Measurements from ENCODE around the gene PBX3.

PBX3 gene

GRCh38 chr9:125706651-125707471 is 40.3 kb upstream of the PBX3 start, which contains the start of gene MAPKAP1:
TSS of gene MAPKAP1 (minus strand) at chr9:125707208. CDS start at chr9:125672574, 34,634 bp downstream.
- Histone ChIP-seq H3F3A (ENCODE audit: insufficient read depth) (no peaks in the 10 kb centered on the region), H3K79me2 (ENCODE audit: insufficient read depth, low read length) (peaks cover 50% of the 10 kb centered on the region), H3K9me2 (replicated peaks; ENCODE audit: insufficient read depth, low read length) (no peaks in the 10 kb centered on the region), H3K4me2 (ENCODE audit: low read depth, low read length, poor library complexity, severe bottlenecking) (peak within 1 kb of the TSS; percentile 99), H3K4me3 (ENCODE audit: insufficient read depth, low read length, poor library complexity, severe bottlenecking) (peak within 1 kb of the TSS; percentile 97), H3K36me3 (ENCODE audit: low read length) (no peaks in the 10 kb centered on the region), H3K27ac (ENCODE audit: low read depth, low read length) (peak within 1 kb of the TSS; percentile 30), H3K27me3 (ENCODE audit: low read length) (no peaks in the 10 kb centered on the region), H4K20me1 (ENCODE audit: low read depth, low read length) (no peaks in the 10 kb centered on the region), H2AFZ (ENCODE audit: low read depth, low read length, severe bottlenecking) (peak within 1 kb of the TSS; percentile 87), H3K9ac (ENCODE audit: low read length) (peak within 1 kb of the TSS; percentile 86), H3K9me3 (ENCODE audit: insufficient read depth, low read length) (no peaks in the 10 kb centered on the region)
- TF ChIP-seq CTCF (IDR thresholded peaks at IDR 0.05; ENCODE audit: insufficient read depth, low read length, poor library complexity, severe bottlenecking) (no peak), EZH2phosphoT487 (conservative IDR thresholded peaks at IDR 0.05; ENCODE audit: low read length) (no peak)

GRCh38 chr9:125707472-125707804 is 39.7 kb upstream of the PBX3 start:
- no peaks in the 10 kb centered on the region for H4K20me1 ChIP-seq (ENCODE audit: low read depth, low read length)
- no peak overlapping the region for H3K27ac ChIP-seq (ENCODE audit: low read depth, low read length)
- H3K79me2 ChIP-seq (ENCODE audit: insufficient read depth, low read length): peaks cover 44% of the 10 kb centered on the region
- H2AFZ ChIP-seq (ENCODE audit: low read depth, low read length, severe bottlenecking): peak overlapping the region; percentile 56
- H3F3A ChIP-seq (ENCODE audit: insufficient read depth): no peaks in the 10 kb centered on the region
- H3K4me2 ChIP-seq (ENCODE audit: low read depth, low read length, poor library complexity, severe bottlenecking): peak overlapping the region; percentile 99
- no peaks in the 10 kb centered on the region for H3K27me3 ChIP-seq (ENCODE audit: low read length)
- TF ChIP-seq EZH2phosphoT487 (conservative IDR thresholded peaks at IDR 0.05; ENCODE audit: low read length): no peak
- no peak for TF ChIP-seq CTCF (IDR thresholded peaks at IDR 0.05; ENCODE audit: insufficient read depth, low read length, poor library complexity, severe bottlenecking)
- H3K9me3 ChIP-seq (ENCODE audit: insufficient read depth, low read length): no peaks in the 10 kb centered on the region
- H3K36me3 ChIP-seq (ENCODE audit: low read length): no peaks in the 10 kb centered on the region
- peak overlapping the region; percentile 86 for H3K9ac ChIP-seq (ENCODE audit: low read length)
- no peaks in the 10 kb centered on the region for H3K9me2 ChIP-seq (replicated peaks; ENCODE audit: insufficient read depth, low read length)
- peak overlapping the region; percentile 97 for H3K4me3 ChIP-seq (ENCODE audit: insufficient read depth, low read length, poor library complexity, severe bottlenecking)

DNA sequence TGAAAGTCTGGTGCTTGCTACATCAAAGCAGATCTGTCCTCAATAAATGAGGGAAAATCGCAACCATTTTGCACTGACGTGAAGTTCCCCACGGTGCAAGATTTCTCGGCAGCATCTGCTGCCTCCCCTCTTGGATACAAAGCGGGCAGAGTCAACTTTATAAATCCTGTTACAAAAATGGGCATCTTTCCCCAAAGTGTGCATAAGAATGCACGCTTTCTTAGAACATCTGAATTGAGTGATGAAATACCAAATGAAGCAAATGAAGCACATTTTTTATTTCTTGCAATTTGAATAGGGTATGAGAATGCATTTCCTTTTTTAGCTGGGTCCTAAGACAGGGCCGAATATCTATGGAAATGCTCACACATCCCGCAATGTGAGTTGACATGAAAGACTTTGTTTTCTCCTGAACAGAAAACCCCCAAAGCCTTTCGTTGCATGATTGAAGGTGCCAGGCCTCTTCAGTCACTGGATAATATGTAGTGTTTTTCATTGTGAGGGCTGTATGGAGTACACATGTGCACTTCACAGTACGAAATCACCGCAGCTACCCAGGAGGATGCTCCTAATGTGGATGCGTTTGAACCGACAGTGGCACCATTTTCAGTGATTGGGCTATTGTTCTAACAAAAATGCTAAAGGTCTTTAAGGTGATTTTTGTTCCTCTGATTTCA is 20.6 kb upstream of the PBX3 start:
- Histone ChIP-seq H2AFZ (ENCODE audit: low read depth, low read length, severe bottlenecking) (no peak overlapping the region), H3F3A (ENCODE audit: insufficient read depth) (no peaks in the 10 kb centered on the region), H3K9me3 (ENCODE audit: insufficient read depth, low read length) (no peaks in the 10 kb centered on the region)

More for the DNA sequence above, 20.6 kb upstream of the PBX3 start:
- Histone ChIP-seq H3K9ac (ENCODE audit: low read length) (no peak overlapping the region), H3K4me2 (ENCODE audit: low read depth, low read length, poor library complexity, severe bottlenecking) (no peak overlapping the region), H3K4me3 (ENCODE audit: insufficient read depth, low read length, poor library complexity, severe bottlenecking) (no peak overlapping the region), H3K27ac (ENCODE audit: low read depth, low read length) (no peak overlapping the region), H3K79me2 (ENCODE audit: insufficient read depth, low read length) (no peaks in the 10 kb centered on the region), H3K27me3 (ENCODE audit: low read length) (no peaks in the 10 kb centered on the region), H4K20me1 (ENCODE audit: low read depth, low read length) (no peaks in the 10 kb centered on the region), H3K9me2 (replicated peaks; ENCODE audit: insufficient read depth, low read length) (no peaks in the 10 kb centered on the region), H3K36me3 (ENCODE audit: low read length) (no peaks in the 10 kb centered on the region)
- no peak for TF ChIP-seq CTCF (IDR thresholded peaks at IDR 0.05; ENCODE audit: insufficient read depth, low read length, poor library complexity, severe bottlenecking)
- no peak for TF ChIP-seq EZH2phosphoT487 (conservative IDR thresholded peaks at IDR 0.05; ENCODE audit: low read length)
